RWPE2 (cell line): ENCODE results near the gene IGFBP7.
"Not testable (repeated sequence)": the region's sequence is repeated elsewhere in the genome, so short reads cannot be mapped to it uniquely, and the experiment has no call there.

ENCODE experiments used
- ATAC-seq: fragments of 200-7000 bp; cut with Tn5 transposase; 3 replicates; pipeline ENCODE4 v1.9.1; 2021; ENCODE audit warnings: low read depth
- DNase-seq: peaks from one replicate; pipeline ENCODE4 v3.0.0-alpha.2; 2020; ENCODE audit warnings: low spot score
- H3K27ac ChIP-seq: fragments of 450-650 bp; 2 replicates; pipeline ENCODE4 v1.5.1; 2017; ENCODE audit warnings: mild to moderate bottlenecking; ENCODE audit not compliant: poor library complexity, severe bottlenecking
- H3K27me3 ChIP-seq: fragments of 250-450 bp; sonication (Bioruptor Pico); 2 replicates; pipeline ENCODE4 v1.5.1; 2021; ENCODE audit warnings: mild to moderate bottlenecking, moderate library complexity; ENCODE audit not compliant: insufficient read depth, poor library complexity, severe bottlenecking
- H3K36me3 ChIP-seq: fragments of 250-450 bp; sonication (Bioruptor Pico); 2 replicates; pipeline ENCODE4 v1.5.1; 2020; ENCODE audit warnings: low read depth, mild to moderate bottlenecking, moderate library complexity
- H3K4me1 ChIP-seq: fragments of 250-450 bp; sonication (Bioruptor Pico); 2 replicates; pipeline ENCODE4 v1.5.1; 2021; ENCODE audit warnings: mild to moderate bottlenecking, moderate library complexity; ENCODE audit not compliant: insufficient read depth, poor library complexity, severe bottlenecking
- H3K4me3 ChIP-seq: fragments of 250-450 bp; sonication (Bioruptor Pico); 2 replicates; pipeline ENCODE4 v1.5.1; 2021; ENCODE audit warnings: mild to moderate bottlenecking, moderate library complexity; ENCODE audit not compliant: severe bottlenecking
- H3K9me3 ChIP-seq: fragments of 250-450 bp; sonication (Bioruptor Pico); 2 replicates; pipeline ENCODE4 v1.5.1; 2021; ENCODE audit warnings: mild to moderate bottlenecking, moderate library complexity; ENCODE audit not compliant: severe bottlenecking
- TF ChIP-seq, protein P1 (sequence below): fragments of 450-650 bp; IDR thresholded peaks from one replicate; pipeline ENCODE4 v1.5.1; 2017; ENCODE audit warnings: mild to moderate bottlenecking, moderate library complexity; ENCODE audit not compliant: poor library complexity, severe bottlenecking

IGFBP7 gene

DNA sequence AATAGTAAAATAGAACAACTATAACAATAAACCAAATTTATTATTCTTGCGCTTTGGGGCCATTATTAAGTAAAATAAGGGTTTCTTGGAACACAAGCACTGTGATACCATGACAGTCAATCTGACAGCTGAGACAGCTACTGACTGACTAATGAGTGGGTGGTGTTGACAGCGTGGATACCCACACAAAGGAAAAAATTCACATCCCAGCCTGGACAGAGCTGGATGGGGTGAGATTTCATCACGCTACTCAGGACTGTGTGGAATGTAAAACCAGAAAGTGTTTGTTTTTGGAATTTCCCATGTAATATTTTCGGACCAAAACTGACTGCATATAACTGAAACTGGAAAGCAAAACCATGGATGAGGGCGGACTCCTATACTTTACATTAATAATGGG, 48.8 kb downstream of the IGFBP7 start:
- peaks cover 12% of the 10 kb centered on the region for H3K4me1 ChIP-seq
- TF ChIP-seq, protein P1, sequence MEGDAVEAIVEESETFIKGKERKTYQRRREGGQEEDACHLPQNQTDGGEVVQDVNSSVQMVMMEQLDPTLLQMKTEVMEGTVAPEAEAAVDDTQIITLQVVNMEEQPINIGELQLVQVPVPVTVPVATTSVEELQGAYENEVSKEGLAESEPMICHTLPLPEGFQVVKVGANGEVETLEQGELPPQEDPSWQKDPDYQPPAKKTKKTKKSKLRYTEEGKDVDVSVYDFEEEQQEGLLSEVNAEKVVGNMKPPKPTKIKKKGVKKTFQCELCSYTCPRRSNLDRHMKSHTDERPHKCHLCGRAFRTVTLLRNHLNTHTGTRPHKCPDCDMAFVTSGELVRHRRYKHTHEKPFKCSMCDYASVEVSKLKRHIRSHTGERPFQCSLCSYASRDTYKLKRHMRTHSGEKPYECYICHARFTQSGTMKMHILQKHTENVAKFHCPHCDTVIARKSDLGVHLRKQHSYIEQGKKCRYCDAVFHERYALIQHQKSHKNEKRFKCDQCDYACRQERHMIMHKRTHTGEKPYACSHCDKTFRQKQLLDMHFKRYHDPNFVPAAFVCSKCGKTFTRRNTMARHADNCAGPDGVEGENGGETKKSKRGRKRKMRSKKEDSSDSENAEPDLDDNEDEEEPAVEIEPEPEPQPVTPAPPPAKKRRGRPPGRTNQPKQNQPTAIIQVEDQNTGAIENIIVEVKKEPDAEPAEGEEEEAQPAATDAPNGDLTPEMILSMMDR = no peak
- DNase-seq = no peak
- H3K27me3 ChIP-seq = no peaks in the 10 kb centered on the region
- peaks cover 26% of the 10 kb centered on the region for H3K36me3 ChIP-seq
- H3K4me3 ChIP-seq = no peak overlapping the region
- ATAC-seq = peak; percentile 54; the same call in 2 of the 3 replicates
- no peak overlapping the region for H3K27ac ChIP-seq
- H3K9me3 ChIP-seq = no peaks in the 10 kb centered on the region

DNA sequence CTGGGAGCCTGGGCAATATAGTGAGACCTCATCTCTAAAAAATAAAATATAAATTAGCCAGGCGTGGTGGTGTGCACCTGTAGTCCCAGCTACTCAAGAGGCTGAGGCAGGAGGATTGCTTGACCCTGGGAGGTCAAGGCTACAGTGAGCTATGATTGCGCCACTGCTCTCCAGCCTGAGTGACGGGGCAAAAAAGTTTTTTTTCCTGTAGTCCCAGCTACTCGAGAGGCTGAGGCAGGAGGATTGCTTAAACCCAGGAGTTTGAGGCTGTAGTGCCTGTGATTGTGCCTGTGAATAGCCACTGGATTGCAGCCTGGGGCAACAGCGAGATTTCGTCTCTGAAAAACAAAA, 49.5 kb downstream of the IGFBP7 start:
- not testable (repeated sequence) for ATAC-seq

DNA sequence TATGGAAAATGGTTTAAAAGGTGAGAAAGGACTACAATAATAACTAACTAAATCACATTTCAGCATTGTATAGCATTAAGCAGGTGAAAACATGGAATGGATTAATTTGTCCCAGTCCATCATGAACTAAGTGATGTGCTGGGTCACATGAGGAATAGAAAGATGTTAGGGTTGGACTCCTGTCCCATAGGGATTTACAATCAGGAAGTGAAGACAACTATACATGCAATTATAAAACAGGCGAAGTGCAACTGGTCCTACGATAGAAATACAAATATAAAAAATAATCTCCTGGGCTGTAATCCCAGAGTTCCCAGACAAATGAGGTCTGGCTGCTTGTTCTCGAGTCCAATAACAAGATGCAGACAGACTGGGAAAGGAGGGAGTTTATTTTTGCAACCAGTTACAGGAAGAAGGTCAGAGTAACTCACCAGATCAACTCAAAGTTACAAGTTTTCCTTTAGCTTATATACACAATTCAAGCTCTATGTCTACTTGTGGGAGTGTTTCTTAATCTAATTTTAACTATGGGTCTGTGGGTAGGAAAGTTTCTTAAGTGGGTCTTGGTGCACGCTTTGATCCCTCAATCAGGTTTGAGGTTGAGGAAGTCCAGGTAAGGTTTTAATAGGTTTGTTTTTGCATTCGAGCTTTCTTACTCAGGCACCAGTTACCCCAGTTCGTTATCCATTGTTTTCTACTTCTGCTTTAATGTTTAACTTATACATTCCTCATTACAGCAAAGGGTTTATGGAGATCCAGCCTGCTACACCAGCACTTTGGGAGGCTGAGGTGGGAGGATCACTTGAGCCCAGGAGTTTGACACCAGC, 50.1 kb downstream of the IGFBP7 start:
- H3K36me3 ChIP-seq = peaks cover 26% of the 10 kb centered on the region
- H3K9me3 ChIP-seq = no peaks in the 10 kb centered on the region
- TF ChIP-seq, protein P1 = no peak
- peaks cover 11% of the 10 kb centered on the region for H3K4me1 ChIP-seq
- H3K4me3 ChIP-seq = no peak overlapping the region
- ATAC-seq (no peak), DNase-seq (no peak)
- H3K27ac ChIP-seq = no peak overlapping the region
- H3K27me3 ChIP-seq = no peaks in the 10 kb centered on the region

More for the DNA sequence above, 49.5 kb downstream of the IGFBP7 start:
- DNase-seq, H3K4me3 ChIP-seq, H3K27ac ChIP-seq, H3K9me3 ChIP-seq, H3K27me3 ChIP-seq: not testable (repeated sequence)
- Histone ChIP-seq H3K4me1 (peaks cover 12% of the 10 kb centered on the region), H3K36me3 (peaks cover 26% of the 10 kb centered on the region)

DNA sequence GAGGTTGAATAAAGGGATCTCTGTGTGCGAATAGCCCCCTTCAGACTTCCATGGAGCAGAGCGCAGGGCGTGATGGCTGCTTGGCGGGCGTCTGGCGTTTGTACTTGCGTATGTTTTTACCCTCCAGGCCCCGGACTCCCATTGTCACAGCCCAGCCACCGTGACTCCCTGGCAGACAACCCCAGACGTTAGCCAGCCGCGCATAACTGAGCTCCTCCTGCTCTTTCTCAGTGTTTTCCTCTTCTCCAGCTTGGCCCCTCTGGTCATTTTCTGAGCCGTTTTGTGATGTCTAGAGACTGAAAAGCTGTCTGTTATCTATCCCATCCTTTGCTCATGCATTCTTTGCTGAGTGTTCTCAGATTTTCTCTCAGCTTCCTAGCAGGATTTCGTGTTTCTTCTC, 54.3 kb downstream of the IGFBP7 start:
- DNase-seq (no peak), ATAC-seq (no peak)
- H3K4me3 ChIP-seq = no peak overlapping the region
- no peaks in the 10 kb centered on the region for H3K9me3 ChIP-seq
- no peaks in the 10 kb centered on the region for H3K27me3 ChIP-seq
- TF ChIP-seq, protein P1 = no peak
- no peak overlapping the region for H3K27ac ChIP-seq
- peaks cover 7% of the 10 kb centered on the region for H3K4me1 ChIP-seq
- H3K36me3 ChIP-seq = peaks cover 9% of the 10 kb centered on the region; the same call in 1 of the 2 replicates

DNA sequence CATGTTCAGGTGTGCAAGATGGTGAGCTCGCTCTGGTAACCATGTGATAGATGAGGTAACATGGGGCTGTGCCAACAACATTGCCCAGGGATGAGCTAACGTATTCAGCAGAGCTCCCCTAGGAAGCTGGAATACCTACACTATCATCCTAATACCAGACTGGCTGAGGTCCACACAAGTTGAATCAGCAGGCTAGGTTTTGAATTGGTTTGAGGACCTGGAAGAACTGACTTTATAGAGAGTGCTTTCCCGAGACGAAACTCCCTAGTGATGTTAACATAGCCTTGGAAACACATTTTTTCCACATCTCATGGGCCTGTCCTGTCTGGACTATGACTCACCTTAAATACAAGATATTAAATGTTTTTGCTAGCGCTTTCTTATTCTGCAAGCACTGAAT, 56.7 kb downstream of the IGFBP7 start:
- peak overlapping the region; percentile 63 for H3K27ac ChIP-seq
- TF ChIP-seq, protein P1 = no peak
- ATAC-seq = peak; percentile 76
- H3K36me3 ChIP-seq = peaks cover 16% of the 10 kb centered on the region
- H3K4me3 ChIP-seq = no peak overlapping the region
- no peak for DNase-seq
- peaks cover 22% of the 10 kb centered on the region for H3K4me1 ChIP-seq
- no peaks in the 10 kb centered on the region for H3K27me3 ChIP-seq
- H3K9me3 ChIP-seq = no peaks in the 10 kb centered on the region
